Measurements from ENCODE around the gene LRRFIP1. TPM values are rescaled to one million over a fixed set of nuclear protein-coding genes. Genes with fewer than 3 reads are reported as not detected.

Gene LRRFIP1
- polyA plus RNA-seq, 1 donor (not counting 4 experiments of a cell fraction or from before 2014, with no cell fraction given) = 115 TPM

DNA sequence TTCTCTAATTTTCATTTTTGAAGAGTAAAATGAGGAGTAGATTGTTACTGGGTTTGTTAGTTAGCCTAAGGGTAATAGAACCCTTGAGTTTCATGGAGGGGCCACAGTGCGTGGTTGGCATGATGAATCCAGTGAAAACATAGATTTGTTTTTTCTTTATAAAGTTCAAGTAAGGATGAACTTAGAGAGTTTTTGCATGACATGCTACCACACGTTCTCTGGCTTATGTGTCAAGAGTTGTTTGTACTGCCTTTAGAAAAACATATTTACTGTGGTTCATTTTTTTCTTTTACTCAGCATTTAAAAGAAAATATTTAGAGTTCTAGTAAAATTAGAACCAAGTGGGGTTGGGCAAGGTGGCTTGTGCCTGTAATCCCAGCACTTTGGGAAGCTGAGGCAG is 193.0 kb downstream of the LRRFIP1 start:
- Histone ChIP-seq H4K20me1 (ENCODE audit: control insufficient read depth, extremely low read depth, insufficient read depth, low read length) (no peaks in the 10 kb centered on the region), H3K79me2 (ENCODE audit: control insufficient read depth, insufficient read depth, low read length) (no peaks in the 10 kb centered on the region), H3K4me1 (ENCODE audit: control insufficient read depth, extremely low read depth, insufficient read depth, low read length) (peaks cover 17% of the 10 kb centered on the region), H3K27me3 (ENCODE audit: control insufficient read depth, extremely low read depth, insufficient read depth, low read length) (no peaks in the 10 kb centered on the region), H3K9me3 (ENCODE audit: control insufficient read depth, low read depth, low read length) (no peaks in the 10 kb centered on the region), H3K9ac (ENCODE audit: control insufficient read depth, extremely low read depth, insufficient read depth, low read length) (no peak overlapping the region), H3K4me2 (ENCODE audit: control insufficient read depth, extremely low read depth, insufficient read depth, low read depth, low read length) (no peak overlapping the region), H2AFZ (ENCODE audit: control insufficient read depth, low read length) (no peak overlapping the region), H3K27ac (ENCODE audit: control insufficient read depth, insufficient read depth, low read length) (no peak overlapping the region), H3K4me3 (ENCODE audit: control insufficient read depth in 2 of 3, extremely low read depth in 1 of 3, insufficient read depth in 2 of 3, low read depth in 1 of 3, low read length in 3 of 3) (no peak overlapping the region), H3K9me1 (ENCODE audit: control insufficient read depth, extremely low read depth, insufficient read depth, low read length) (no peaks in the 10 kb centered on the region), H3K36me3 (ENCODE audit: control insufficient read depth in 2 of 2, extremely low read depth in 1 of 2, insufficient read depth in 2 of 2, low read length in 2 of 2) (no peaks in the 10 kb centered on the region)
- TF ChIP-seq CTCF (optimal IDR thresholded peaks at IDR 0.05 in 1 of 3, IDR thresholded peaks at IDR 0.05 in 1 of 3, conservative IDR thresholded peaks at IDR 0.05 in 1 of 3; ENCODE audit: extremely low read depth in 1 of 3, insufficient read depth in 2 of 3, low read length in 3 of 3) (no peak), EZH2 (IDR thresholded peaks at IDR 0.05; ENCODE audit: low read length) (no peak)
- DNase-seq (ENCODE audit: low read depth, low spot score) (no peak), FAIRE-seq (no peak)
- dilution Hi-C loops (cut with MboI; ENCODE audit: extremely low pct_ligation_motif_present, low sequenced_read_pairs) = no loop called here

DNA sequence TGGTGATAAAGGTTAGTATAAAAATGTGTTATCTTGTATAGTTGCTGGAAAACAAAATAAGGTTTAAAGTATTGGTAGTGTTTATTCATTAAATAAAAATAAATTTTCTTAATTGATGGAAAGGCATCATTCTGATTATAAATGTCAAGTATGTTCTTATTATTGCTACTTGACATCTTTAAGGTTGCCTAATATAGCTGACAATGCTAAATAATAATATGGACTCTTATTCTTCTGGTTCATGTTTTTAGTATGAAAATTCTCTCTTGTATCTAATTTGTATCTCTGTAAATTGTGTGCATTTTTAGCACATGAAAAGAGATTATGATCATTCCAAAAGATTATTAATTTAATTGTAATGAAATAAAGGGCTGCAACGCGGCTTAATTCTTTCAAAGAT is 196.2 kb downstream of the LRRFIP1 start:
- Histone ChIP-seq H3K79me2 (ENCODE audit: control insufficient read depth, insufficient read depth, low read length) (no peaks in the 10 kb centered on the region), H2AFZ (ENCODE audit: control insufficient read depth, low read length) (no peak overlapping the region), H3K4me1 (ENCODE audit: control insufficient read depth, extremely low read depth, insufficient read depth, low read length) (peaks cover 12% of the 10 kb centered on the region), H3K27me3 (ENCODE audit: control insufficient read depth, extremely low read depth, insufficient read depth, low read length) (no peaks in the 10 kb centered on the region), H3K4me3 (ENCODE audit: control insufficient read depth in 2 of 3, extremely low read depth in 1 of 3, insufficient read depth in 2 of 3, low read depth in 1 of 3, low read length in 3 of 3) (no peak overlapping the region), H4K20me1 (ENCODE audit: control insufficient read depth, extremely low read depth, insufficient read depth, low read length) (no peaks in the 10 kb centered on the region), H3K36me3 (ENCODE audit: control insufficient read depth in 2 of 2, extremely low read depth in 1 of 2, insufficient read depth in 2 of 2, low read length in 2 of 2) (no peaks in the 10 kb centered on the region), H3K9me1 (ENCODE audit: control insufficient read depth, extremely low read depth, insufficient read depth, low read length) (no peaks in the 10 kb centered on the region), H3K9ac (ENCODE audit: control insufficient read depth, extremely low read depth, insufficient read depth, low read length) (no peak overlapping the region), H3K9me3 (ENCODE audit: control insufficient read depth, low read depth, low read length) (no peaks in the 10 kb centered on the region), H3K4me2 (ENCODE audit: control insufficient read depth, extremely low read depth, insufficient read depth, low read depth, low read length) (no peak overlapping the region), H3K27ac (ENCODE audit: control insufficient read depth, insufficient read depth, low read length) (no peak overlapping the region)
- FAIRE-seq (no peak), DNase-seq (ENCODE audit: low read depth, low spot score) (no peak)
- dilution Hi-C loops (cut with MboI; ENCODE audit: extremely low pct_ligation_motif_present, low sequenced_read_pairs) = no loop called here
- TF ChIP-seq EZH2 (IDR thresholded peaks at IDR 0.05; ENCODE audit: low read length) = no peak
- TF ChIP-seq CTCF (optimal IDR thresholded peaks at IDR 0.05 in 1 of 3, IDR thresholded peaks at IDR 0.05 in 1 of 3, conservative IDR thresholded peaks at IDR 0.05 in 1 of 3; ENCODE audit: extremely low read depth in 1 of 3, insufficient read depth in 2 of 3, low read length in 3 of 3) = no peak
